Osteocyte (in vitro differentiated cells): ENCODE data around the gene LTF. TPM values are rescaled to one million over a fixed set of nuclear protein-coding genes. Genes with fewer than 3 reads are reported as not detected.

ENCODE experiments used
- DNase-seq: peaks from one replicate; pipeline ENCODE4 v3.0.0; 2021; ENCODE audit warnings: mixed read lengths; ENCODE audit not compliant: unreplicated experiment; ENCODE audit errors: extremely low spot score
- H3K27ac Mint-ChIP-seq: one replicate; pipeline ENCODE4 v1.8.0; 2021; ENCODE audit warnings: mild to moderate bottlenecking, mixed read lengths; ENCODE audit not compliant: unreplicated experiment
- H3K27me3 Mint-ChIP-seq: one replicate; pipeline ENCODE4 v1.8.0; 2021; ENCODE audit warnings: mixed read lengths; ENCODE audit not compliant: unreplicated experiment
- H3K36me3 Mint-ChIP-seq: one replicate; pipeline ENCODE4 v1.8.0; 2021; ENCODE audit warnings: mixed read lengths; ENCODE audit not compliant: unreplicated experiment
- H3K4me1 Mint-ChIP-seq: one replicate; pipeline ENCODE4 v1.8.0; 2021; ENCODE audit warnings: mixed read lengths; ENCODE audit not compliant: unreplicated experiment
- H3K4me3 Mint-ChIP-seq: one replicate; pipeline ENCODE4 v1.8.0; 2021; ENCODE audit warnings: mild to moderate bottlenecking, moderate library complexity, mixed read lengths; ENCODE audit not compliant: unreplicated experiment
- H3K9me3 Mint-ChIP-seq: one replicate; pipeline ENCODE4 v1.8.0; 2021; ENCODE audit warnings: mixed read lengths; ENCODE audit not compliant: unreplicated experiment
- total RNA-seq: library from RNA; stranded (reverse); gene quantifications from 2 replicates; pipeline ENCODE4 v1.2.1, GENCODE V29; 2021
- TF ChIP-seq, protein P1 (sequence below): fragments of 200-600 bp; sonication (generic); IDR thresholded peaks from 2 replicates; pipeline ENCODE4 v1.5.0; 2021; ENCODE audit warnings: antibody characterized with exemption, mild to moderate bottlenecking, moderate library complexity

Gene LTF
- total RNA-seq, 1 donor from 2014 or later = not detected

DNA sequence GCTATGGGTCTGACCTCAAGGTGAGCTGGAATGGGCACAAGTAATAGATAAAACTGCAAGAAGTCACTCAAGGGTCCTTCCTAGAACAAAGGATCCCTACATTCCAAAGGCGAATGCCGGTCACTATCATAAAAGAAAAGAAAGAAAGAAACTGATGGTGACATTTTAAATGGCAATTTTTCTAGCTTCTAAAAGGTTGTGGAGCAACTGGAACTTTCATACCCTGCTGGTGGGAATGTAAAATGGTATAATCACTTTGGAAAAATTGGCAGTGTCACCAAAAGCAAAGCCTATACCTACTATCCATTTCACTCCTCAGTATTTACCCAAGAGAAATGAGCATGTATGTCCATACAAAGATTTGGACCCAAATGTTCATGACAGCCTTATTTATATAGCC lies 53.4 kb downstream of the LTF start:
- no peak overlapping the region for H3K27ac Mint-ChIP-seq
- H3K27me3 Mint-ChIP-seq = no peaks in the 10 kb centered on the region
- H3K9me3 Mint-ChIP-seq = no peaks in the 10 kb centered on the region
- no peak overlapping the region for H3K4me3 Mint-ChIP-seq
- TF ChIP-seq, protein P1, sequence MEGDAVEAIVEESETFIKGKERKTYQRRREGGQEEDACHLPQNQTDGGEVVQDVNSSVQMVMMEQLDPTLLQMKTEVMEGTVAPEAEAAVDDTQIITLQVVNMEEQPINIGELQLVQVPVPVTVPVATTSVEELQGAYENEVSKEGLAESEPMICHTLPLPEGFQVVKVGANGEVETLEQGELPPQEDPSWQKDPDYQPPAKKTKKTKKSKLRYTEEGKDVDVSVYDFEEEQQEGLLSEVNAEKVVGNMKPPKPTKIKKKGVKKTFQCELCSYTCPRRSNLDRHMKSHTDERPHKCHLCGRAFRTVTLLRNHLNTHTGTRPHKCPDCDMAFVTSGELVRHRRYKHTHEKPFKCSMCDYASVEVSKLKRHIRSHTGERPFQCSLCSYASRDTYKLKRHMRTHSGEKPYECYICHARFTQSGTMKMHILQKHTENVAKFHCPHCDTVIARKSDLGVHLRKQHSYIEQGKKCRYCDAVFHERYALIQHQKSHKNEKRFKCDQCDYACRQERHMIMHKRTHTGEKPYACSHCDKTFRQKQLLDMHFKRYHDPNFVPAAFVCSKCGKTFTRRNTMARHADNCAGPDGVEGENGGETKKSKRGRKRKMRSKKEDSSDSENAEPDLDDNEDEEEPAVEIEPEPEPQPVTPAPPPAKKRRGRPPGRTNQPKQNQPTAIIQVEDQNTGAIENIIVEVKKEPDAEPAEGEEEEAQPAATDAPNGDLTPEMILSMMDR = no peak
- H3K36me3 Mint-ChIP-seq = no peaks in the 10 kb centered on the region
- peaks cover 22% of the 10 kb centered on the region for H3K4me1 Mint-ChIP-seq
- DNase-seq = no peak

DNA sequence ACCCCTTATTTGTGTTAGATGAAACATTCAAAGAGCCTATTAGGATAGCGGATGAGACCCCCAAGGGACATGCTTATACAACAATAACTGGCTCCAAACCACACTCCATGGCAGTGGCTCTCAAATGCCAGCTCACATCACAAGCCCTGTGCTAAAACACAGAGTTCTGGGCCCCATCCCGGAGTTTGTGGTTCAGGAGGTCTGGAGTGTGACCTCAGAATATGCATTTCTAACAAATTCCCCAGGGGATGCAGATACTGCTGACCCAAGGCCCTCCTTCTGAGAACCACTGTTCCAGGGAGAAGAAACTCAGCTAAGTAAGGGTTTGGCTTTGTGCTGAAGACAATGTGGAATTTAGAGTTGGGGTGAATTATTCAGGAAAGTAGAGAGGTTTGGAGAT lies 54.0 kb downstream of the LTF start:
- Mint-ChIP-seq H3K9me3 (no peaks in the 10 kb centered on the region), H3K4me3 (no peak overlapping the region), H3K36me3 (no peaks in the 10 kb centered on the region), H3K27ac (no peak overlapping the region), H3K4me1 (peaks cover 28% of the 10 kb centered on the region), H3K27me3 (no peaks in the 10 kb centered on the region)
- TF ChIP-seq, protein P1 = no peak
- no peak for DNase-seq

DNA sequence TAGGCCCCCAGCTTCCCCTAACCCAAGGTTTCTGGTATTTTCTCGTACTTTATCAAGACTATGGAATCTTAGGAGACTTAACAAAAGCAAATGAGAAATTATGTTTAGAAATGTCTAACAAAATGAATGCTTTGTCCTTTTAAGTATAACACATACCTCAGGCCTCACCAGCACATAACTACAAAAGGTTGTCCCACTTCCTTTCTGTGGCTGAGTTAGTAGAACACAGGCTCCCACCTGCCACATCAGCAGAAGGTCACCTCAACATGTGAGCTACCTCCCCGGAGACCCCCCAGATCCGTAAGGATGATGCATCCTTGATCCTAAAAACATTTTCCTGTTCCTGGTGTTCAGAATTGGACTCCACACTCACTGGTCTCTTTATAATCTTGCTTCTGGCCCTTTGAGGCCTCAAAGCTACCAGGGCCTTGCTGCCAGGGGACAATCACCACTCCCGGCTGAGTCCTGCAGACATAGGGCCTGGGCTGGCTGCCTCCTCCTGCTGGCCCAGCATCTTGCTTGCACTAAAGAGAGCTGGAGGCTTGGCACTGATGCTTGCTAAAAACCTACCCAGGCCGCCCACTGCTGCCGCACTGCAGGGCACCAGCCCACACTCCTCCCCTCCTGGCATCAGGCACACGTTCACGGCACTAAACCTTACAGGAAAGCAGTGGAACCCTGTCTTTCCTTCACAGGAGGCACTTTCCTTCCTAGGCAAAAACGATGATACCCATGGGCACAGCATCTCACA lies 54.8 kb downstream of the LTF start:
- peaks cover 35% of the 10 kb centered on the region for H3K4me1 Mint-ChIP-seq
- TF ChIP-seq, protein P1 = no peak
- no peak overlapping the region for H3K27ac Mint-ChIP-seq
- H3K4me3 Mint-ChIP-seq = no peak overlapping the region
- no peak for DNase-seq
- no peaks in the 10 kb centered on the region for H3K27me3 Mint-ChIP-seq
- H3K36me3 Mint-ChIP-seq = no peaks in the 10 kb centered on the region
- no peaks in the 10 kb centered on the region for H3K9me3 Mint-ChIP-seq

DNA sequence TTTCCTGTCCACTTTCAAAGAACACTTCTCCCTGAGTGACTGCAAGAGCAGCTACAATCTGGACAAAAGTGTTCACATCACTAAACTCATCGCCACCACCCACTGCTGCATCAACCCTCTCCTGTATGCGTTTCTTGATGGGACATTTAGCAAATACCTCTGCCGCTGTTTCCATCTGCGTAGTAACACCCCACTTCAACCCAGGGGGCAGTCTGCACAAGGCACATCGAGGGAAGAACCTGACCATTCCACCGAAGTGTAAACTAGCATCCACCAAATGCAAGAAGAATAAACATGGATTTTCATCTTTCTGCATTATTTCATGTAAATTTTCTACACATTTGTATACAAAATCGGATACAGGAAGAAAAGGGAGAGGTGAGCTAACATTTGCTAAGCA lies 55.9 kb downstream of the LTF start:
- no peaks in the 10 kb centered on the region for H3K9me3 Mint-ChIP-seq
- no peak overlapping the region for H3K4me3 Mint-ChIP-seq
- TF ChIP-seq, protein P1 = no peak
- peaks cover 36% of the 10 kb centered on the region for H3K4me1 Mint-ChIP-seq
- DNase-seq = no peak
- no peaks in the 10 kb centered on the region for H3K36me3 Mint-ChIP-seq
- H3K27me3 Mint-ChIP-seq = no peaks in the 10 kb centered on the region
- no peak overlapping the region for H3K27ac Mint-ChIP-seq

DNA sequence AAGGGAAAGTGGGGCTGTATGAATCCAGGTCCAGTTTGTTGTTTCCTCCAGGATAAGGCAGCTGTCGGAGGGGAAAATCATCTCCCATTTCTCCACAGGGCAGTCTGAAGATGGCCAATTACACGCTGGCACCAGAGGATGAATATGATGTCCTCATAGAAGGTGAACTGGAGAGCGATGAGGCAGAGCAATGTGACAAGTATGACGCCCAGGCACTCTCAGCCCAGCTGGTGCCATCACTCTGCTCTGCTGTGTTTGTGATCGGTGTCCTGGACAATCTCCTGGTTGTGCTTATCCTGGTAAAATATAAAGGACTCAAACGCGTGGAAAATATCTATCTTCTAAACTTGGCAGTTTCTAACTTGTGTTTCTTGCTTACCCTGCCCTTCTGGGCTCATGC lies 56.7 kb downstream of the LTF start:
- Mint-ChIP-seq H3K9me3 (peaks cover 2% of the 10 kb centered on the region), H3K4me1 (peaks cover 38% of the 10 kb centered on the region), H3K36me3 (no peaks in the 10 kb centered on the region), H3K4me3 (no peak overlapping the region), H3K27me3 (no peaks in the 10 kb centered on the region), H3K27ac (no peak overlapping the region)
- no peak for DNase-seq
- TF ChIP-seq, protein P1 = no peak
